ENCODE results near the gene CDH4. TPM values are rescaled to one million over a fixed set of nuclear protein-coding genes. Genes with fewer than 3 reads are reported as not detected.
A peak's percentile ranks its signal among the peaks of the same experiment; 100 is the strongest.

Gene CDH4
- total and polyA plus RNA-seq, 2 of the 8 experiments (the other 6 are each of a cell fraction or from before 2014, with no cell fraction given) = 4.3 to 7.9 TPM

DNA sequence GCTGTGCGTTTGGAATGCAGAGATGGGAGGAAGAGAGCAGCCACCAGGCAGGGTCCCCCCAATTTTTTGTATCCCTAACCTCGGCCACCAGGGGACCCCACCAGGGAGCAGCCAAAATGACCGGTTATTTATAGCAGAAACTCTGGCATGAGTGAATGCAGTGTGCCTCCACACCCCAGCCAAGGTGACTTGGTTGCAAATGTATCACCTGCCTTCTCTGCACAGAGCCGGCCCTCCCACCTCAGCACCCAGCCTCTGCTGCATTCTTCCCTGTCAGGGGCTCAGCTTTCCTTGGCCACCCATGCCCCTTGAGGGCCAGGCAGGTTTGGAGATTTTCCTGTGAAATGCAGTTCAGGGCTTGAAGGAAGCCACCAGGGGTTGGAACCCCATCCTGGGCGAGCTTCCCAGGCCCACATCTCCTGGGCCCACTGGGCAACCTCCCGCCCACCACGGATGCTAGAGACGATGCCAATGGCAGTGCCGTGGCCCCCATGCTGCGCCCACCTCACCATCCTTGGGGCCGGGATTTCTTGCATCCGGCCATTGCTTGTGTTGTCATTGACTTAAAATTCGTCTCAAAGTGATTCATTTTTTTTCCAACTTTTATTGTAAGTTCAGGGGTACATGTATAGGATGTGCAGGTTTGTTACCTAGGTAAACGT is 522.0 kb downstream of the CDH4 start:
- CTCF ChIA-PET (ENCODE audit: partially characterized antibody) = no interaction called here
- H3K36me3 ChIP-seq (ENCODE audit: control insufficient read depth in 2 of 4, insufficient read depth in 4 of 4, low read length in 3 of 4) = no peaks in the 10 kb centered on the region
- POLR2A ChIA-PET (ENCODE audit: partially characterized antibody) = no interaction called here

More for the DNA sequence above, 522.0 kb downstream of the CDH4 start:
- H3K79me2 ChIP-seq (ENCODE audit: control insufficient read depth in 1 of 2, insufficient read depth in 2 of 2, low read length in 2 of 2) = no peaks in the 10 kb centered on the region
- H2AFZ ChIP-seq (ENCODE audit: low read length) = no peak overlapping the region
- no peak overlapping the region for H2BK12ac ChIP-seq (ENCODE audit: low read depth, low read length)
- H3K79me1 ChIP-seq (ENCODE audit: low read depth, low read length) = no peaks in the 10 kb centered on the region; the same call in 1 of the 2 replicates
- no peak overlapping the region for H4K8ac ChIP-seq (ENCODE audit: extremely low read depth, insufficient read depth, low read length)
- 72% methylated on average over 14 of the region's 14 CpGs; no CpG with 5 or more reads in 1 of the 2 experiments for WGBS, 2 experiments (ENCODE audit: extremely low coverage in 1 of 2, insufficient coverage in 1 of 2, insufficient read length in 1 of 2, insufficient replicate concordance in 2 of 2, low coverage in 1 of 2, low lambda C conversion rate in 2 of 2, missing lambda C conversion rate in 1 of 2)
- H3K4me2 ChIP-seq (ENCODE audit: insufficient read depth in 1 of 2, low read depth in 2 of 2, low read length in 2 of 2) = no peak overlapping the region
- H3K23me2 ChIP-seq (ENCODE audit: low read depth, low read length) = no peaks in the 10 kb centered on the region
- H3K23ac ChIP-seq (ENCODE audit: insufficient read length) = no peak overlapping the region
- no peak overlapping the region for H3K56ac ChIP-seq (replicated peaks; ENCODE audit: insufficient read length, low read depth, low read length)
- no peak for DNase-seq (ENCODE audit: low read depth in 1 of 2, low spot score in 2 of 2)
- H4K20me1 ChIP-seq (replicated peaks in 1 of 2; ENCODE audit: control insufficient read depth in 1 of 2, insufficient read depth in 2 of 2, low read length in 2 of 2) = peaks cover 0 to 2% of the 10 kb centered on the region in 2 experiments
- no peak overlapping the region for H2BK15ac ChIP-seq (ENCODE audit: low read length)
- H3K9ac ChIP-seq (replicated peaks in 1 of 4; ENCODE audit: extremely low read depth in 1 of 4, low read depth in 3 of 4, low read length in 3 of 4) = no peak overlapping the region
- H3K4me1 ChIP-seq (replicated peaks in 1 of 4; ENCODE audit: control insufficient read depth in 3 of 4, insufficient read depth in 4 of 4, low read length in 3 of 4) = no peaks in the 10 kb centered on the region
- no peak overlapping the region for H3K14ac ChIP-seq (ENCODE audit: insufficient read length)
- peaks cover 0 to 4% (median 2%) of the 10 kb centered on the region in 4 experiments; a peak in 3 of 7 replicates for H3K27me3 ChIP-seq (replicated peaks in 1 of 4; ENCODE audit: control insufficient read depth in 3 of 4, extremely low read depth in 1 of 4, insufficient read depth in 3 of 4, low read length in 3 of 4)
- H4K91ac ChIP-seq (replicated peaks; ENCODE audit: insufficient read length, low read length) = no peak overlapping the region
- no peak overlapping the region for H4K5ac ChIP-seq (ENCODE audit: insufficient read length, low read depth, low read length)
- no peak overlapping the region for H2AK5ac ChIP-seq (ENCODE audit: low read depth, low read length)
- H2BK120ac ChIP-seq (replicated peaks; ENCODE audit: low read depth, low read length) = no peak overlapping the region
- no peak overlapping the region for H2BK5ac ChIP-seq (ENCODE audit: low read depth, low read length)
- no peak overlapping the region for H2BK20ac ChIP-seq (ENCODE audit: low read length)
- no peak for FAIRE-seq
- no peaks in the 10 kb centered on the region for H3K9me3 ChIP-seq (ENCODE audit: insufficient read depth in 2 of 2, low read depth in 1 of 2, low read length in 1 of 2)
- H3K27ac ChIP-seq (ENCODE audit: low read depth, low read length) = no peak overlapping the region
- no peak overlapping the region for H3K18ac ChIP-seq (ENCODE audit: extremely low read depth, low read length)
- TF ChIP-seq RAD21 (IDR thresholded peaks at IDR 0.05 in 1 of 2, conservative IDR thresholded peaks at IDR 0.05 in 1 of 2; ENCODE audit: low read depth in 2 of 2, low read length in 2 of 2) (peak in 1 of 2 experiments; percentile 4; a peak in 1 of 4 replicates), SP1 (IDR thresholded peaks at IDR 0.05; ENCODE audit: low read depth, low read length) (no peak), TAF1 (IDR thresholded peaks at IDR 0.05; ENCODE audit: low read depth, low read length) (no peak)
- no peak overlapping the region for H3K4me3 ChIP-seq (ENCODE audit: extremely low read depth in 1 of 4, insufficient read depth in 2 of 4, low read depth in 3 of 4, low read length in 4 of 4)
- no peak overlapping the region for H3K4ac ChIP-seq (replicated peaks; ENCODE audit: insufficient read length, low read depth, low read length)

Measured in H1 (cell line).